GM12878 (cell line): ENCODE data around the gene RFFL. TPM values are rescaled to one million over a fixed set of nuclear protein-coding genes. Genes with fewer than 3 reads are reported as not detected.

Experiments
- ATAC-seq: fragments of 200-7000 bp; cut with Tn5 transposase; 3 replicates; pipeline ENCODE4 v1.9.1; 2020; ENCODE audit warnings: mild to moderate bottlenecking, moderate library complexity
- BruUV-seq: library from RNA; stranded (reverse); fragments of 400-500 nt; replicated peaks from 2 replicates; lab custom pipeline; 2021; lab: Mats Ljungman, UMichigan
- CTCF ChIA-PET: fragments of 300-600 bp; sonication (Branson Sonifier 250); formaldehyde crosslinking; extraction: SDS; loops from one replicate; lab custom pipeline; 2021; ENCODE audit warnings: inconsistent platforms; lab: Yijun Ruan, JAX
- POLR2A ChIA-PET: fragments of 350-600 bp; formaldehyde crosslinking; extraction: SDS; loops from one replicate; lab custom pipeline; 2021; ENCODE audit warnings: inconsistent platforms; lab: Charles Lee
- RAD21 ChIA-PET: fragments of 300-600 bp; sonication (Branson Sonifier 250); formaldehyde crosslinking; loops from one replicate; lab custom pipeline; 2023; ENCODE audit warnings: antibody characterized with exemption; ENCODE audit not compliant: unreplicated experiment; lab: Charles Lee
- SMC1A ChIA-PET: fragments of 300-600 bp; sonication (Branson Sonifier 250); formaldehyde crosslinking; loops from one replicate; lab custom pipeline; 2023; ENCODE audit not compliant: unreplicated experiment, uncharacterized antibody; lab: Charles Lee
- DNase-seq: peaks from one replicate; pipeline ENCODE4 v3.0.0-alpha.2; 2011; ENCODE audit warnings: low read depth, low spot score
- FAIRE-seq: peaks from 3 replicates; lab custom pipeline; 2011; peaks lifted over from hg19 to GRCh38; lab: Jason Lieb, UNC
- H2AFZ ChIP-seq: 2 replicates; pipeline ENCODE4 v1.6.0; 2011; ENCODE audit warnings: low read depth, low read length, control low read depth; ENCODE audit not compliant: control insufficient read depth
- H3K27ac ChIP-seq: 2 replicates; pipeline ENCODE4 v1.5.1; 2011; ENCODE audit warnings: control low read depth; ENCODE audit not compliant: control insufficient read depth, insufficient read depth
- H3K27me3 ChIP-seq, 2 experiments: replicated peaks in 1 of 2; 2 replicates each; pipeline versions ENCODE4 v1.6.0 to v1.6.1; 2011; ENCODE audit warnings: low read length in 1 of 2; ENCODE audit not compliant: control insufficient read depth in 2 of 2, insufficient read depth in 2 of 2
- H3K36me3 ChIP-seq, 2 experiments: 2 replicates each; pipeline ENCODE4 v1.5.1; 2011; ENCODE audit warnings: low read length in 1 of 2; ENCODE audit not compliant: control insufficient read depth in 2 of 2, insufficient read depth in 2 of 2
- H3K4me1 ChIP-seq: 2 replicates; pipeline ENCODE4 v1.6.1; 2011; ENCODE audit warnings: mild to moderate bottlenecking, low read length, moderate library complexity, mixed read lengths; ENCODE audit not compliant: control insufficient read depth, insufficient read depth
- H3K4me2 ChIP-seq: 2 replicates; pipeline ENCODE4 v1.6.0; 2011; ENCODE audit warnings: control low read depth; ENCODE audit not compliant: control insufficient read depth, insufficient read depth
- H3K4me3 ChIP-seq: fragments of 200-600 bp; sonication (generic); 2 replicates; pipeline ENCODE4 v1.5.1; 2016
- H3K79me2 ChIP-seq: 2 replicates; pipeline ENCODE4 v1.6.0; 2011; ENCODE audit warnings: low read length; ENCODE audit not compliant: control insufficient read depth, insufficient read depth
- H3K9ac ChIP-seq: 2 replicates; pipeline ENCODE4 v1.8.0; 2011; ENCODE audit warnings: low read length, control low read depth, mixed read lengths; ENCODE audit not compliant: control insufficient read depth, insufficient read depth
- H3K9me3 ChIP-seq: replicated peaks from 3 replicates; pipeline ENCODE4 v1.5.1; 2011; ENCODE audit warnings: mild to moderate bottlenecking, low read length; ENCODE audit not compliant: control insufficient read depth, insufficient read depth
- H4K20me1 ChIP-seq: 2 replicates; pipeline ENCODE4 v1.6.0; 2011; ENCODE audit not compliant: control insufficient read depth, insufficient read depth
- ATF7 ChIP-seq: fragments of 450-650 bp; IDR thresholded peaks from 2 replicates; pipeline ENCODE4 v1.6.1; 2016; ENCODE audit warnings: low read depth, mild to moderate bottlenecking
- BRCA1 ChIP-seq: IDR thresholded peaks from 2 replicates; pipeline ENCODE4 v1.6.1; 2011; ENCODE audit warnings: low read depth, low read length, improper control_type of control experiment
- CEBPB ChIP-seq, 2 experiments: fragments of 150-350 bp in 1 of 2; IDR thresholded peaks; 2 replicates each; pipeline ENCODE4 v1.6.1; 2012 to 2014; ENCODE audit warnings: low read depth in 2 of 2, low read length in 2 of 2, borderline replicate concordance in 1 of 2, inconsistent platforms in 1 of 2
- CREM ChIP-seq: IDR thresholded peaks from 2 replicates; pipeline ENCODE4 v1.6.1; 2014; ENCODE audit warnings: antibody characterized with exemption, low read depth
- EED ChIP-seq: sonication (generic); IDR thresholded peaks from 2 replicates; pipeline ENCODE4 v1.6.1; 2016; ENCODE audit warnings: antibody characterized with exemption, low read depth
- EGR1 ChIP-seq, 2 experiments: IDR thresholded peaks; 1 replicate in 1 of 2; 2 replicates in 1 of 2; pipeline ENCODE4 v1.6.1; 2011 to 2012; ENCODE audit warnings: low read depth in 2 of 2, low read length in 2 of 2, borderline replicate concordance in 1 of 2, mild to moderate bottlenecking in 1 of 2, moderate library complexity in 1 of 2
- EP300 ChIP-seq, 2 experiments: fragments of 150-350 bp in 1 of 2; IDR thresholded peaks; 2 replicates each; pipeline ENCODE4 v1.6.1; 2011 to 2012; ENCODE audit warnings: low read depth in 2 of 2, low read length in 2 of 2, borderline replicate concordance in 1 of 2, improper control_type of control experiment in 1 of 2, inconsistent platforms in 1 of 2; ENCODE audit not compliant: control insufficient read depth in 1 of 2
- FOXK2 ChIP-seq: fragments of 450-650 bp; IDR thresholded peaks from 2 replicates; pipeline ENCODE4 v1.6.1; 2017; ENCODE audit warnings: mild to moderate bottlenecking, moderate library complexity
- JUNB ChIP-seq: IDR thresholded peaks from 2 replicates; pipeline ENCODE4 v1.6.1; 2016; ENCODE audit warnings: antibody characterized with exemption, mild to moderate bottlenecking
- MEF2B ChIP-seq: fragments of 450-650 bp; IDR thresholded peaks from 2 replicates; pipeline ENCODE4 v1.6.1; 2018; ENCODE audit warnings: mild to moderate bottlenecking, moderate library complexity; ENCODE audit not compliant: partially characterized antibody, poor library complexity, severe bottlenecking
- NBN ChIP-seq: fragments of 450-650 bp; IDR thresholded peaks from 2 replicates; pipeline ENCODE4 v1.6.1; 2016
- PML ChIP-seq: IDR thresholded peaks from 2 replicates; pipeline ENCODE4 v1.6.1; 2012; ENCODE audit warnings: low read length, inconsistent platforms
- RBBP5 ChIP-seq: fragments of 200-600 bp; sonication (generic); conservative IDR thresholded peaks from 2 replicates; pipeline ENCODE4 v1.6.1; 2016
- SPI1 ChIP-seq: IDR thresholded peaks from 2 replicates; pipeline ENCODE4 v1.6.1; 2011; ENCODE audit warnings: low read depth, mild to moderate bottlenecking, low read length, moderate library complexity, borderline replicate concordance; ENCODE audit not compliant: insufficient read depth
- STAT1 ChIP-seq: fragments of 450-650 bp; conservative IDR thresholded peaks from 2 replicates; pipeline ENCODE4 v1.6.1; 2014; ENCODE audit warnings: antibody characterized with exemption, mild to moderate bottlenecking
- TARDBP ChIP-seq: IDR thresholded peaks from 2 replicates; pipeline ENCODE4 v1.6.1; 2016; ENCODE audit warnings: borderline replicate concordance
- YBX1 ChIP-seq: fragments of 450-650 bp; IDR thresholded peaks from 2 replicates; pipeline ENCODE4 v1.6.1; 2016; ENCODE audit warnings: antibody characterized with exemption
- WGBS: methylation state at CpG from one replicate; pipeline ENCODE4 v1.1.6; 2016; ENCODE audit warnings: low lambda C conversion rate; ENCODE audit not compliant: insufficient replicate concordance, insufficient coverage; ENCODE audit errors: missing lambda C conversion rate; 5-methylcytosine and 5-hydroxymethylcytosine counted together
- in situ Hi-C: fragments of 300-500 bp; cut with MboI; formaldehyde crosslinking; loops from 9 replicates; pipeline ENCODE4 v1.14.3; 2018; ENCODE audit warnings: mixed read lengths
- intact Hi-C: fragments of 100-400 bp; cut with micrococcal nuclease; formaldehyde crosslinking; loops from one replicate; pipeline ENCODE4 v1.14.2; 2022; ENCODE audit not compliant: unreplicated experiment
- polyA plus RNA-seq, 11 experiments: library from polyadenylated mRNA; depleted of rRNA in 4 of 11; unstranded in 6 of 11; stranded (reverse) in 5 of 11; fragments of >200 nt; fragmentation: Nextera tagmentation in 4 of 11; fragmentation: Illumina TruSeq in 1 of 11; extraction: Ambion mirVana in 4 of 11; extraction: Trizol in 1 of 11; gene quantifications; 1 replicate in 1 of 11; 2 replicates in 10 of 11; pipeline versions ENCODE4 v1.2.1 to v1.2.3, GENCODE V29; 2011 to 2016; ENCODE audit warnings: inconsistent platforms in 2 of 11, missing spikeins in 2 of 11, low read depth in 1 of 11
- total RNA-seq, 4 experiments: library from RNA; depleted of rRNA in 3 of 4; stranded (reverse); fragments of >200 nt in 3 of 4; fragmentation: Illumina TruSeq in 1 of 4; extraction: Trizol in 1 of 4; gene quantifications; 2 replicates each; pipeline versions ENCODE4 v1.2.1 to v1.2.3, GENCODE V29; 2013 to 2021
- TF ChIP-seq, protein P1 (sequence below): fragments of 450-650 bp; IDR thresholded peaks from 2 replicates; pipeline ENCODE4 v1.6.1; 2017; ENCODE audit warnings: mild to moderate bottlenecking, low read depth, inconsistent platforms; ENCODE audit not compliant: poor library complexity, severe bottlenecking
- TF ChIP-seq, protein P2 (sequence below), 3 experiments: IDR thresholded peaks in 2 of 3; conservative IDR thresholded peaks in 1 of 3; 2 replicates each; pipeline ENCODE4 v1.5.1; 2011; ENCODE audit warnings: low read depth in 3 of 3, low read length in 3 of 3, mild to moderate bottlenecking in 3 of 3, control low read depth in 2 of 3, moderate library complexity in 2 of 3, inconsistent platforms in 1 of 3, mixed read lengths in 1 of 3; ENCODE audit not compliant: control insufficient read depth in 2 of 3, insufficient read depth in 1 of 3; ENCODE audit errors: extremely low read depth in 1 of 3

Gene RFFL
- total and polyA plus RNA-seq, 10 of the 15 experiments (the other 5 are each of a cell fraction or from before 2014, with no cell fraction given) = 4.7 to 56.1 (median 26.9) TPM

DNA sequence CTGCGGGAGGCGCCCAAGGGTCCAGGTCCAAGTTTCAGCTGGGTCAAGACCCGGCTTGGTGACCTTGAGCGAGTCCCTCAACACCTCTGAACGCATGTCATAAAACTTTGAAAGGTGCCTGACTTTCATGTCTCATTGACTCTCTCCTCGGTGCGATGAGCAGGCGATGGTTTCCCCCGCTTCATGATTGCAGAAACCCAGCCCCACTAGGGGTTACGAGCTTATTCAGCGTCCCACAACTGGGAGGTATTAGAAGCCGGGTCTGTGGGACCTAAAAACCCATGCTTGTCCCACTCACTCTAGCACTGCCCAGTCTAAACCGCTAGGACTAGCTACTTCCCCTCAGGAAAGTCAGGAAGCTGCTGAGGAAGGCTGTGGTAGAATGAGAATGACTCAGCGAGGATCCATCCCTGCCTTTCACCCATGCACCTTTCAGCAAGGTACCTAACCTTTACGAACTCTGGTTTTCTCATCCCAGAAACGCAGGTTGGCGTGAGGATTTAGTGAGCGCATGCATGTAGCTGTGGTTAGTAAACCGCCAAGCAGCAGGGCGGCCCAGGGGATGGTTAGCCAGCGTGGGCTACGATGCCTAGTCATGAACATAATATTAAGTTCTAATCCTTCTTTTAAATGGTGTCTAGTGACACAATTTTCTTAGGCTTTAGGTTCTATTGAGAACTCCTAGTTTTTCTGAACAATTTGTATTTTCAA is 26.2 kb upstream of the RFFL start:
- Histone ChIP-seq H3K9ac (peak overlapping the region; percentile 76), H3K4me3 (peak overlapping the region; percentile 55), H3K27me3 (no peaks in the 10 kb centered on the region), H3K27ac (peak overlapping the region; percentile 86), H3K9me3 (no peaks in the 10 kb centered on the region), H3K79me2 (peaks cover 43% of the 10 kb centered on the region), H3K36me3 (no peaks in the 10 kb centered on the region), H2AFZ (peak overlapping the region; percentile 97), H4K20me1 (no peaks in the 10 kb centered on the region), H3K4me1 (peaks cover 9% of the 10 kb centered on the region), H3K4me2 (peak overlapping the region; percentile 89)
- in situ Hi-C loops (loop anchor here (5.0 kb wide), 1 partner anchor 92 kb away; no protein-coding TSS in a partner anchor), intact Hi-C loops (loop anchor here (1.0 to 5.0 kb wide), 4 partner anchors 29 to 107 kb away; partner anchors contain the start of genes LIG3 and RAD51D)
- FAIRE-seq (no peak), DNase-seq (no peak), ATAC-seq (peak; percentile 11)
- ChIA-PET RAD21 (interaction anchor here (0.6 to 17.8 kb wide), 18 partner anchors 10 to 707 kb away, joined by 3 to 452 read pairs (median 4); partner anchors contain the start of genes LIG3, RAD51D and RFFL), CTCF (interaction anchor here (0.6 to 4.8 kb wide), 37 partner anchors 9 to 547 kb away, joined by 3 to 40 read pairs (median 5); partner anchors contain the start of genes FNDC8, RAD51D and RFFL), POLR2A (interaction anchor here (0.7 to 2.5 kb wide), 11 partner anchors 9 to 477 kb away, joined by 3 to 24 read pairs (median 6); partner anchors contain the start of gene RFFL), SMC1A (interaction anchor here (0.8 to 14.7 kb wide), 25 partner anchors 8 to 112 kb away, joined by 3 to 534 read pairs (median 4); partner anchors contain the start of gene RFFL)
- BruUV-seq = TSS peak; percentile 71
- 1% methylated on average over 22 of the region's 22 CpGs for WGBS
- TF ChIP-seq BRCA1 = no peak
- no peak for TF ChIP-seq JUNB
- TF ChIP-seq EED = peak; percentile 84
- TF ChIP-seq NBN = peak; percentile 77
- TF ChIP-seq, protein P1, sequence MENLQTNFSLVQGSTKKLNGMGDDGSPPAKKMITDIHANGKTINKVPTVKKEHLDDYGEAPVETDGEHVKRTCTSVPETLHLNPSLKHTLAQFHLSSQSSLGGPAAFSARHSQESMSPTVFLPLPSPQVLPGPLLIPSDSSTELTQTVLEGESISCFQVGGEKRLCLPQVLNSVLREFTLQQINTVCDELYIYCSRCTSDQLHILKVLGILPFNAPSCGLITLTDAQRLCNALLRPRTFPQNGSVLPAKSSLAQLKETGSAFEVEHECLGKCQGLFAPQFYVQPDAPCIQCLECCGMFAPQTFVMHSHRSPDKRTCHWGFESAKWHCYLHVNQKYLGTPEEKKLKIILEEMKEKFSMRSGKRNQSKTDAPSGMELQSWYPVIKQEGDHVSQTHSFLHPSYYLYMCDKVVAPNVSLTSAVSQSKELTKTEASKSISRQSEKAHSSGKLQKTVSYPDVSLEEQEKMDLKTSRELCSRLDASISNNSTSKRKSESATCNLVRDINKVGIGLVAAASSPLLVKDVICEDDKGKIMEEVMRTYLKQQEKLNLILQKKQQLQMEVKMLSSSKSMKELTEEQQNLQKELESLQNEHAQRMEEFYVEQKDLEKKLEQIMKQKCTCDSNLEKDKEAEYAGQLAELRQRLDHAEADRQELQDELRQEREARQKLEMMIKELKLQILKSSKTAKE = peak; percentile 21
- TF ChIP-seq EGR1 (IDR thresholded peaks at IDR 0.05; ENCODE audit: borderline replicate concordance in 1 of 2, low read depth in 2 of 2, low read length in 2 of 2) = no peak
- TF ChIP-seq, protein P2, sequence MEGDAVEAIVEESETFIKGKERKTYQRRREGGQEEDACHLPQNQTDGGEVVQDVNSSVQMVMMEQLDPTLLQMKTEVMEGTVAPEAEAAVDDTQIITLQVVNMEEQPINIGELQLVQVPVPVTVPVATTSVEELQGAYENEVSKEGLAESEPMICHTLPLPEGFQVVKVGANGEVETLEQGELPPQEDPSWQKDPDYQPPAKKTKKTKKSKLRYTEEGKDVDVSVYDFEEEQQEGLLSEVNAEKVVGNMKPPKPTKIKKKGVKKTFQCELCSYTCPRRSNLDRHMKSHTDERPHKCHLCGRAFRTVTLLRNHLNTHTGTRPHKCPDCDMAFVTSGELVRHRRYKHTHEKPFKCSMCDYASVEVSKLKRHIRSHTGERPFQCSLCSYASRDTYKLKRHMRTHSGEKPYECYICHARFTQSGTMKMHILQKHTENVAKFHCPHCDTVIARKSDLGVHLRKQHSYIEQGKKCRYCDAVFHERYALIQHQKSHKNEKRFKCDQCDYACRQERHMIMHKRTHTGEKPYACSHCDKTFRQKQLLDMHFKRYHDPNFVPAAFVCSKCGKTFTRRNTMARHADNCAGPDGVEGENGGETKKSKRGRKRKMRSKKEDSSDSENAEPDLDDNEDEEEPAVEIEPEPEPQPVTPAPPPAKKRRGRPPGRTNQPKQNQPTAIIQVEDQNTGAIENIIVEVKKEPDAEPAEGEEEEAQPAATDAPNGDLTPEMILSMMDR (IDR thresholded peaks at IDR 0.05 in 2 of 3, conservative IDR thresholded peaks at IDR 0.05 in 1 of 3; ENCODE audit: control insufficient read depth in 2 of 3, extremely low read depth in 1 of 3, insufficient read depth in 1 of 3, low read depth in 3 of 3, low read length in 3 of 3) = peak in 1 of 3 experiments; percentile 2; a peak in 1 of 6 replicates
- no peak for TF ChIP-seq TARDBP
- TF ChIP-seq ATF7 = peak; percentile 44; the same call in 1 of the 2 replicates
- peak; percentile 8 for TF ChIP-seq MEF2B
- TF ChIP-seq EP300 (IDR thresholded peaks at IDR 0.05; ENCODE audit: borderline replicate concordance in 1 of 2, control insufficient read depth in 1 of 2, low read depth in 2 of 2, low read length in 2 of 2) = 0 out of 4 replicates have a peak, but pooled peaks of 1 of the 2 experiments have one; percentile 4
- TF ChIP-seq RBBP5 = no peak
- no peak for TF ChIP-seq FOXK2
- TF ChIP-seq PML = no peak
- peak; percentile 47; the same call in 1 of the 2 replicates for TF ChIP-seq SPI1
- no peak for TF ChIP-seq STAT1
- 0 out of 2 replicates have a peak, but pooled peaks have one; percentile 13 for TF ChIP-seq CREM
- TF ChIP-seq CEBPB (IDR thresholded peaks at IDR 0.05; ENCODE audit: borderline replicate concordance in 1 of 2, low read depth in 2 of 2, low read length in 2 of 2) = no peak
- TF ChIP-seq YBX1 = no peak
